ENCODE results near the gene RPL12. TPM values are rescaled to one million over a fixed set of nuclear protein-coding genes. Genes with fewer than 3 reads are reported as not detected.

Gene RPL12
- total RNA-seq, 1 experiment from 2014 or later = 1,648 TPM

- intact Hi-C loops (cut with micrococcal nuclease; ENCODE audit: unreplicated experiment) = loop anchor here (10.0 kb wide), 1 partner anchor 514 kb away; no protein-coding TSS in a partner anchor
- H3K4me2 ChIP-seq = no peak overlapping the region
- no peaks in the 10 kb centered on the region for H3K9me2 ChIP-seq (ENCODE audit: insufficient read depth)
- no peak overlapping the region for H3K4me3 ChIP-seq
- no peaks in the 10 kb centered on the region for H3K4me1 ChIP-seq (replicated peaks; ENCODE audit: insufficient read depth)
- H2AFZ ChIP-seq = no peak overlapping the region
- H3K27ac ChIP-seq = no peak overlapping the region
- no peak for TF ChIP-seq EZH2 (IDR thresholded peaks at IDR 0.05; ENCODE audit: low read depth)
- no peak for TF ChIP-seq CTCF (conservative IDR thresholded peaks at IDR 0.05)
- no peaks in the 10 kb centered on the region for H3K9me3 ChIP-seq (ENCODE audit: insufficient read depth, low read depth)
- CTCF ChIA-PET = no interaction called here
- H3K79me2 ChIP-seq (ENCODE audit: low read depth) = no peaks in the 10 kb centered on the region
- no peaks in the 10 kb centered on the region for H3K27me3 ChIP-seq (ENCODE audit: insufficient read depth, low read depth)
- POLR2A ChIA-PET (ENCODE audit: unreplicated experiment) = interaction anchor here (0.6 kb wide), 1 partner anchor 10 kb away, joined by 3 read pairs; no protein-coding TSS in a partner anchor
- 0 out of 2 replicates have a peak, but pooled peaks cover 7% of the 10 kb centered on the region for H3K36me3 ChIP-seq (ENCODE audit: low read depth)
- DNase-seq = no peak
- H3F3A ChIP-seq (ENCODE audit: insufficient read depth, low read depth) = no peaks in the 10 kb centered on the region
- H4K20me1 ChIP-seq (ENCODE audit: insufficient read depth) = no peaks in the 10 kb centered on the region
- no TSS peak for BruUV-seq (replicated peaks)
Measured at GRCh38 chr9:127458921-127459320, 7.7 kb upstream of the RPL12 start.

- Histone ChIP-seq H3K27me3 (ENCODE audit: insufficient read depth, low read depth) (no peaks in the 10 kb centered on the region), H3K4me3 (no peak overlapping the region), H3F3A (ENCODE audit: insufficient read depth, low read depth) (no peaks in the 10 kb centered on the region), H3K4me1 (replicated peaks; ENCODE audit: insufficient read depth) (peaks cover 5% of the 10 kb centered on the region), H3K27ac (no peak overlapping the region), H2AFZ (no peak overlapping the region), H3K4me2 (no peak overlapping the region), H3K9me3 (ENCODE audit: insufficient read depth, low read depth) (no peaks in the 10 kb centered on the region), H3K9me2 (ENCODE audit: insufficient read depth) (no peaks in the 10 kb centered on the region), H4K20me1 (ENCODE audit: insufficient read depth) (no peaks in the 10 kb centered on the region), H3K79me2 (ENCODE audit: low read depth) (peaks cover 5% of the 10 kb centered on the region; the same call in 1 of the 2 replicates), H3K36me3 (ENCODE audit: low read depth) (0 out of 2 replicates have a peak, but pooled peaks cover 7% of the 10 kb centered on the region)
- BruUV-seq (replicated peaks) = no TSS peak
- CTCF ChIA-PET = interaction anchor here (0.5 to 0.6 kb wide), 2 partner anchors 42 to 241 kb away, joined by 3 read pairs; no protein-coding TSS in a partner anchor
- intact Hi-C loops (cut with micrococcal nuclease; ENCODE audit: unreplicated experiment) = loop anchor here (10.0 kb wide), 1 partner anchor 513 kb away; no protein-coding TSS in a partner anchor
- TF ChIP-seq CTCF (conservative IDR thresholded peaks at IDR 0.05) = no peak
- TF ChIP-seq EZH2 (IDR thresholded peaks at IDR 0.05; ENCODE audit: low read depth) = no peak
- DNase-seq = no peak
- POLR2A ChIA-PET (ENCODE audit: unreplicated experiment) = interaction anchor here (0.6 kb wide), 1 partner anchor 251 kb away, joined by 5 read pairs; no protein-coding TSS in a partner anchor
Measured at GRCh38 chr9:127457191-127457878, 6.1 kb upstream of the RPL12 start.

GRCh38 chr9:127455324-127455992 is 4.3 kb upstream of the RPL12 start:
- Histone ChIP-seq H3K4me2 (no peak overlapping the region), H4K20me1 (ENCODE audit: insufficient read depth) (peaks cover under 1% of the 10 kb centered on the region; the same call in 1 of the 2 replicates), H3K4me3 (no peak overlapping the region), H3F3A (ENCODE audit: insufficient read depth, low read depth) (peaks cover 7% of the 10 kb centered on the region), H3K9me3 (ENCODE audit: insufficient read depth, low read depth) (no peaks in the 10 kb centered on the region), H3K36me3 (ENCODE audit: low read depth) (peaks cover 12% of the 10 kb centered on the region), H3K27ac (no peak overlapping the region), H2AFZ (no peak overlapping the region), H3K9me2 (ENCODE audit: insufficient read depth) (no peaks in the 10 kb centered on the region), H3K79me2 (ENCODE audit: low read depth) (peaks cover 14% of the 10 kb centered on the region), H3K4me1 (replicated peaks; ENCODE audit: insufficient read depth) (peaks cover 6% of the 10 kb centered on the region), H3K27me3 (ENCODE audit: insufficient read depth, low read depth) (no peaks in the 10 kb centered on the region)
- no peak for TF ChIP-seq EZH2 (IDR thresholded peaks at IDR 0.05; ENCODE audit: low read depth)
- TF ChIP-seq CTCF (conservative IDR thresholded peaks at IDR 0.05) = peak; percentile 47
- no TSS peak for BruUV-seq (replicated peaks)
- intact Hi-C loops (cut with micrococcal nuclease; ENCODE audit: unreplicated experiment) = loop anchor here (10.0 kb wide), 1 partner anchor 511 kb away; no protein-coding TSS in a partner anchor
- ChIA-PET CTCF (interaction anchor here (0.6 to 1.5 kb wide), 3 partner anchors 19 to 241 kb away, joined by 3 to 7 read pairs (median 4); no protein-coding TSS in a partner anchor), POLR2A (ENCODE audit: unreplicated experiment) (interaction anchor here (0.6 kb wide), 2 partner anchors 48 to 58 kb away, joined by 3 to 7 read pairs; no protein-coding TSS in a partner anchor)
- DNase-seq = peak in 1 of 2 experiments; percentile 58
